Choroid plexus epithelial cell (primary cell): ENCODE data around the gene GYG1.
A peak's percentile ranks its signal among the peaks of the same experiment; 100 is the strongest.
"Not testable (repeated sequence)": the region's sequence is repeated elsewhere in the genome, so short reads cannot be mapped to it uniquely, and the experiment has no call there.

Experiments
- DNase-seq: peaks from one replicate; pipeline ENCODE4 v3.0.0-alpha.2; 2010; ENCODE audit warnings: low read depth
- H3K4me3 ChIP-seq: 2 replicates; pipeline ENCODE4 v1.5.1; 2011; ENCODE audit warnings: low read depth, mild to moderate bottlenecking, control low read depth, low read length, moderate library complexity
- TF ChIP-seq, protein P1 (sequence below): conservative IDR thresholded peaks from 2 replicates; pipeline ENCODE4 v1.5.1; 2011; ENCODE audit warnings: low read depth, mild to moderate bottlenecking, control low read depth, inconsistent platforms, low read length, moderate library complexity

The GYG1 gene

DNA sequence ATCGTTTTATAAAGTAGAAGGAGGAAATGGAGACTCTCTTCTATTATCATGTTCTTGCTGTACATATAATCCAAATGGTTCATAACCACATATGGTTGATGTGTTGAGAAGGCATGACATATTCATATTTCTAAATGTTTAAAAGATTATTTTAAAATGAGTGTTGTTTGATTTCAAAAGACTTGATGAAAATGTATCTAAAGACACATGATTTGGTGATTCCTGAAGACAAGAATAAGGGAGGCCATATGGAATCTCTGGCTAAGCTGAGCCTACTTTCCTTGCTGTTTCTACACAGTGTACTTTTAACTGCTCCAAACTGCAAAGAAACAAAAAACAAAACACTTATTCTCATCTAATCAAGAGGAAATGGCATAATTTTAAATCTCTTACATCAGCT lies 23.0 kb upstream of the GYG1 start:
- no peak for DNase-seq
- no peak overlapping the region for H3K4me3 ChIP-seq
- TF ChIP-seq, protein P1, sequence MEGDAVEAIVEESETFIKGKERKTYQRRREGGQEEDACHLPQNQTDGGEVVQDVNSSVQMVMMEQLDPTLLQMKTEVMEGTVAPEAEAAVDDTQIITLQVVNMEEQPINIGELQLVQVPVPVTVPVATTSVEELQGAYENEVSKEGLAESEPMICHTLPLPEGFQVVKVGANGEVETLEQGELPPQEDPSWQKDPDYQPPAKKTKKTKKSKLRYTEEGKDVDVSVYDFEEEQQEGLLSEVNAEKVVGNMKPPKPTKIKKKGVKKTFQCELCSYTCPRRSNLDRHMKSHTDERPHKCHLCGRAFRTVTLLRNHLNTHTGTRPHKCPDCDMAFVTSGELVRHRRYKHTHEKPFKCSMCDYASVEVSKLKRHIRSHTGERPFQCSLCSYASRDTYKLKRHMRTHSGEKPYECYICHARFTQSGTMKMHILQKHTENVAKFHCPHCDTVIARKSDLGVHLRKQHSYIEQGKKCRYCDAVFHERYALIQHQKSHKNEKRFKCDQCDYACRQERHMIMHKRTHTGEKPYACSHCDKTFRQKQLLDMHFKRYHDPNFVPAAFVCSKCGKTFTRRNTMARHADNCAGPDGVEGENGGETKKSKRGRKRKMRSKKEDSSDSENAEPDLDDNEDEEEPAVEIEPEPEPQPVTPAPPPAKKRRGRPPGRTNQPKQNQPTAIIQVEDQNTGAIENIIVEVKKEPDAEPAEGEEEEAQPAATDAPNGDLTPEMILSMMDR, result no peak

DNA sequence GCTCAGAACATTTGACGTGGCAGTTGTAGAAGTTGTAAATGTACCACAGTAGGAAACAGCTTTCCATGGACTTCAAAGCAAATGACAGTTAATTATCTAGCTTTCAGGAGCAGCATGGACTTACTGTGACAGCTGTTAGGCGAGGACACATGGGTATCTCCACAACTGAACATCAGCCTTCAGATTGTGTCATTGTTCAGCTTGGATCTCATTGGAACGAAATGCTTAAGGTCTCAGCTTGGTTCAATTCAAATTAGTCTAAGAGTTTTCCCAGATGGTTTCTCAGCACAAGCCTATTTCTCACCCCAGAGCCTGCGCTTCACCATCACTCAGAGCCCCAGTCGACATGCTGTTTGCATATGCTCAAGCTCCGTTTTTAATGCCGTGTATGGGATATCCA lies 21.1 kb upstream of the GYG1 start:
- TF ChIP-seq, protein P1, result no peak
- DNase-seq, result no peak
- H3K4me3 ChIP-seq, result no peak overlapping the region

DNA sequence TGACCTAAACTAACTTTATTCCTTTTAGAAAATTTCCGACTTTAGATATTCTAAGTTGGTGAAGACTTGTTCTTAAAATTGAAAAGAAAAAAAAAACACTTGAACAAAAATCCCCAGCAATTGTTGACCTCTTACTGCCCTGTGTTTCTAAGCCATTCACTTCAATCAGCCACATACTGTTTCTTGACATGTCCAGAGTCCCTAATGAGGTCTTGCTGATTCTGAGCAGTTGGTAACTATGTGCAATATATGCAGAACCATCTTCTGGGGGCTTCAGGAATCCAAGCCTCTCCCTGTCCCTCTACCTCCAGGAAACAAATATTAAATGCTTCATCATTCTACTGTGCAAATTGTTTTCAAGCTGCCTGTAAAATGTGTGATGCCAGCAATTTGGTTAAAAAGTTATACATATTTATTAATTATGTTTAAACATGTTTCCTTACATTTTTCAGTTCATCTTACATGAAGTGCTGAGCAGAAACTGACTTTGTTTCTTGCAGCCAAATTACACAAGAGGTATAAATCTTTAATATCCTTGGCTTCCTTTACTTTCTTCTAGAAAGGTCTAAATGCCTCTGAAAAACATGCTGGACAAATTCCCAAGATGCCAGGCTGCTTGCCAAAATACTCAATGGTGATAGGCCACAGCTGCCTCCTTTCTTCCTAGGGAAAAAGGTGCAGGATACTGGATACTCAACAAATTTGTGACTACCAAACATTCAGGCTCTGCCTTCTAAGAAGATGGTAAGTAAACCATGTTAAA lies 19.8 kb upstream of the GYG1 start:
- H3K4me3 ChIP-seq, result no peak overlapping the region
- DNase-seq, result peak; percentile 56
- TF ChIP-seq, protein P1, result no peak

DNA sequence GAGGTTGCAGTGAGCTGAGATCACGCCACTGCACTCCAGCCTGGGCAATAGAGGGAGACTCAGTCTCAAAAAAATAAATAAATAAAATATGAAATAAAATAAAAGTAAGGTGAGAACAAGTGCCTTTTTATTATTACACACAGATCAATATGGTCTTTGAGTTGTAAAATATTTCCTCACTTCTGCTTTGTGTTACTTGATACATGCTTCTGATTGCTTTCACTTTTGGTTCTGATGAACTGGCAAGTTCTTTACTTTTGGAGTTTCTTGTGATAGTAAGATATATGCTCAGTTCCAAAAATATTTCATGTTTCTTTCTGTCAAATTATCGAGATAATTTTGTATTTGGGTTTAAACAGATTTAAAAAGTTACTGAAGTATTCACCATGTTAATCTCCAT lies 16.6 kb upstream of the GYG1 start:
- peak; percentile 34 for DNase-seq
- no peak overlapping the region for H3K4me3 ChIP-seq
- TF ChIP-seq, protein P1, result no peak

DNA sequence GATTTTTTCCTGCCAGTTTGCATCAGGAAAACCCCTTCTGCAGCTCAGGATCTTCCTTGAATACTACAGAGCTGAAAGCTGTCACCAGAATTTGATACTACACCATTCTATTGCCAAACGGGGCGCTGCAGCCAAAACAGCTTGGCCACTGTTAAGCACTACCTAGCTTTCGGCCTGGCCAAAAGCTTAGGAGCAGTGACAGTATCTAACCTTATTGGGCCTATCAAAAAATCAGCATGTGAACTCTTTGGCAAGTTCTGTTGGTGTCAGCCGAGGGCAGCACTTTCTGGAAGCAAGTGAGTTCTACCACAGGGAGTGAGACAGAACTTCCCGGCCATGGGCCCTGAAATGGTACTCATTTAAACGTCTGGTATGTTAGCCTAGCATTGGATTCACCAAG lies 16.1 kb upstream of the GYG1 start:
- H3K4me3 ChIP-seq, result no peak overlapping the region
- TF ChIP-seq, protein P1, result no peak
- no peak for DNase-seq

DNA sequence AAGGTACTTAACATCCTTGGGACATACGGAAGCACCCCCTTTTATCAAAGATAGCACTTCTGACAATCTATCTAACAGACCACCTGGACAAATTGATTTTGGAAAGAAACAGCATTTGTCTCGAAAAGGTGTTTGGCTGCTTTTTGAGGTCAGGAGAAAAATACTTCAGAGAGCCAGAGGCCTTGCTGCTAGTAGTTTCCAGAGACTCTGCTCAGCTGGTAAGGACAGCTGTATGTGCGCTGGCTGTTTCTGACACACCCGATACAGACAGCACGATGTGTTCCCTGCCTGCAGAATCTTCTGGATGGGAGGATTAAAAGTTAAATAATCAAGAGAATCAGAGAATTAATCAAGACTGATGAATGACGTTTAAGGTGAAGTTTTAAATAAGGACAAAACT lies 15.6 kb upstream of the GYG1 start:
- TF ChIP-seq, protein P1, result no peak
- no peak for DNase-seq
- no peak overlapping the region for H3K4me3 ChIP-seq

DNA sequence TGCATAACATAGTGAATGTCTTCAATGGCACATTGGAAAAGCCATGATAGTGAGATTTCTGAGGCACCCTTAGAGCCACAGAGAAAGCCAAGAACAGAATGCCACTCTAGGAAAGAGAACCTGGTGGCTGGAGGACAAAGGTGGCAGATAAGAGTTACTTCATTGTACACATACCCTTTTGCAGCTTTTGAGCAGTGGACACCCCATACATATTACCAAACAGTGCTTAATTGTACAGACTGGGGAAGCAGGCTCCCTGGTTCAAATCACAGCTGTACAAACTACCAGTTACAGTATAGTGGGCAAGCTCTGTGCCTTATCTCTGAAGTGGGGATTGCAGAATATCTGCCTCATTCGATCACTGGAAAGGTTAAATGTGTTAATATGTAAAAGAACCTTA lies 10.1 kb upstream of the GYG1 start:
- no peak overlapping the region for H3K4me3 ChIP-seq
- TF ChIP-seq, protein P1, result no peak

DNA sequence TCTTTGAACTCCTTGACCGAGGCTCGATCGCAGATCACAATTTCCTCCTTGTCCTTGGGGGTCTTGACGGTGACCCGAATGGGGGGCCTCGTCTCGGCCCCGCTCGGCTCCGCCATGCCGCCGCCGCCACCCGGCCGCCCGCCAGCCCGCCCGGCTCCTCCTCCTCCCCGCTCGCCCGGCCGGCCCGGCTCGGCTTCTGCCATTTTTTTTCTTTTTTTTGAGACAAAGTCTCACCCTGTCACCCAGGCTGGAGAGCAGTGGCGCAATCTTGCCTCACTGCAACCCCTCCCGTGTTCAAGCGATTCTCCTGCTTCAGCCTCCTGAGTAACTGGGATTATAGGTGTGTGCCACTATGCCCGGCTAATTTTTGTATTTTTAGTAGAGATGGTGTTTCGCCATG lies 3.8 kb upstream of the GYG1 start:
- DNase-seq, H3K4me3 ChIP-seq: not testable (repeated sequence)

More for the DNA sequence above, 10.1 kb upstream of the GYG1 start:
- no peak for DNase-seq
